ENCODE results near the gene ZAR1L.

The ZAR1L gene

DNA sequence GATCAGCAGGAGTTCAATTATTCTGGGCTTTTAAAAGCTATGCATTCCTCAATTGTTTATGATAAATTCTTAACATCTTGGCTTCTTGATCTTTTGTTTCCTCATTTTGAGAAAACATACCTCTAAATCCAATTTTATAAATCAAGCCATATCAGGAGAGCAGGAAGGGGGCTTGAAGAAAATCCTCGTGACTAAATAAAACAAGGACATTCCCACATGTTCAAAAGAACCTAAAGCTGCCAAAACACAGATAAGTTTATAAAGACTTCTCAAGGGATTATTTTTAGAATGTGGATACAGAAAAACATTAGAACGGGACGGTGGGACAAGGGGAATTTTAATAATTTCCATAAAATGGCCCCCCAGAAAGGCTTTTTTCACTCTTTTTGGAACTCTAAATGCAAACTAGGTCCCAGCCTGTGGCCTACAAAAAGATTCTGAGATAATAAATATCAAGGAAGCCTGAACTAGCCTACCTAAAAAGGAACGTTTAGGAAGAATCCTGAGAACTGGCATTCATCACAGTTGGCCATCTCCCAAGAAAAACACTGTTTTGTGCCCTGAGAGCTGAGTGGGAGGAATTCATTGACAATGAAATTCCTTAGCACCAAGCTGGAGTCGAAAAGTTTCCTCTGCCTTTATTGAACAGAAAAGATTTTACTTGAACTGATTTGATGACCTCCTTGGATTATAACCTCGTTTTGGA lies 30.1 kb downstream of the ZAR1L start:
- TF ChIP-seq, protein P1, sequence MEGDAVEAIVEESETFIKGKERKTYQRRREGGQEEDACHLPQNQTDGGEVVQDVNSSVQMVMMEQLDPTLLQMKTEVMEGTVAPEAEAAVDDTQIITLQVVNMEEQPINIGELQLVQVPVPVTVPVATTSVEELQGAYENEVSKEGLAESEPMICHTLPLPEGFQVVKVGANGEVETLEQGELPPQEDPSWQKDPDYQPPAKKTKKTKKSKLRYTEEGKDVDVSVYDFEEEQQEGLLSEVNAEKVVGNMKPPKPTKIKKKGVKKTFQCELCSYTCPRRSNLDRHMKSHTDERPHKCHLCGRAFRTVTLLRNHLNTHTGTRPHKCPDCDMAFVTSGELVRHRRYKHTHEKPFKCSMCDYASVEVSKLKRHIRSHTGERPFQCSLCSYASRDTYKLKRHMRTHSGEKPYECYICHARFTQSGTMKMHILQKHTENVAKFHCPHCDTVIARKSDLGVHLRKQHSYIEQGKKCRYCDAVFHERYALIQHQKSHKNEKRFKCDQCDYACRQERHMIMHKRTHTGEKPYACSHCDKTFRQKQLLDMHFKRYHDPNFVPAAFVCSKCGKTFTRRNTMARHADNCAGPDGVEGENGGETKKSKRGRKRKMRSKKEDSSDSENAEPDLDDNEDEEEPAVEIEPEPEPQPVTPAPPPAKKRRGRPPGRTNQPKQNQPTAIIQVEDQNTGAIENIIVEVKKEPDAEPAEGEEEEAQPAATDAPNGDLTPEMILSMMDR (IDR thresholded peaks at IDR 0.05; ENCODE audit: low read depth, low read length), result no peak
- H3K4me3 ChIP-seq (ENCODE audit: low read depth, low read length), result no peak overlapping the region
- peak; percentile 85 for DNase-seq (ENCODE audit: low read depth, low spot score)
- in situ Hi-C loops (cut with HindIII; ENCODE audit: low sequenced_read_pairs), result no loop called here

DNA sequence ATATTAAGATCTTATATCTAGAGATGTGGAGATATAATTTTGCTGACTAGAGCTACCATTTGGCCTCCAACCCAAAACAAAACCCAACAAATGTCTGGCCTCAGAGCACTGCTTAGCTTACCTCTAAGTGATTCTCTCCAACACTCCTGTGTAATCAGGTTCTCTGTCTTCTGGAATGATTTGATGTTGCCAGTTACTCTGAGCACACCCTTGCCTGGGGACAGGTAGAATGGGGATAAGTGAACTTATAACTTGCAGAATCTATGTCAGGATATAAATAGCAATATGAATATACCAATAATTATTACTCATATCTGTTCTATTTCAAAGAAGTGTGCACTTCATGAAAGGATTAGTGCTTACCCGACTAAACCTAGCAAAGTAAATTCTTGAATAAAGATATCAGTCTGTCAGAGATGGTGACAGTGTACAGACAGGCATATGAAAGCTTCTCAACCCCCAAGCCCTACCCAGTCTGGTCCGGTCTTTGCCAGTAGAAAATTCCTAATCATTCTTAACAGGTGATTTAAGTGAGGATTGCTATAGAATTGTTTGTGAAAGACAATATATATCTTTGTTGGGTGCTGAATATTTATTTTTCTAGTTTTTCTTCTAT lies 33.0 kb downstream of the ZAR1L start:
- DNase-seq (ENCODE audit: low read depth, low spot score), result no peak
- H3K4me3 ChIP-seq (ENCODE audit: low read depth, low read length), result no peak overlapping the region
- TF ChIP-seq, protein P1 (IDR thresholded peaks at IDR 0.05; ENCODE audit: low read depth, low read length), result no peak
- in situ Hi-C loops (cut with HindIII; ENCODE audit: low sequenced_read_pairs), result no loop called here

DNA sequence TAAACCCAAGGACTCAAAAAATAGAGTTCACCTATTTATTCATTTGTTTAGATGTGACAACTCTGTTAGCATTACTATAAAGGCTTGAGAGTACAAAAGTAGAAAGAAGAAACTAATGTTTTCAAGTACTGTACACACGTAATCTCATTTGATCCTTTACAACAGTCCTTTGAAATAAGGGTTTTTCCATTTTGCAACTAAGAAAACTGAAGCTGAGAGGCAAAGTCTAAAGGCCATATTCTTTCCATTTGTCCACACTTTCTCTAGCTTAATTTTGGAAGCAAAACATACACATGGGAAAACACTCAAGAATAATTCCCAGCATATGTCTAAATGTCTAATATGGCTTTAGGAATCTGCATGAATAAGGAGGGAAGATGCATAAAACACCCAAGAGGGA lies 34.1 kb downstream of the ZAR1L start:
- no peak overlapping the region for H3K4me3 ChIP-seq (ENCODE audit: low read depth, low read length)
- no peak for DNase-seq (ENCODE audit: low read depth, low spot score)
- TF ChIP-seq, protein P1 (IDR thresholded peaks at IDR 0.05; ENCODE audit: low read depth, low read length), result no peak
- in situ Hi-C loops (cut with HindIII; ENCODE audit: low sequenced_read_pairs), result no loop called here

DNA sequence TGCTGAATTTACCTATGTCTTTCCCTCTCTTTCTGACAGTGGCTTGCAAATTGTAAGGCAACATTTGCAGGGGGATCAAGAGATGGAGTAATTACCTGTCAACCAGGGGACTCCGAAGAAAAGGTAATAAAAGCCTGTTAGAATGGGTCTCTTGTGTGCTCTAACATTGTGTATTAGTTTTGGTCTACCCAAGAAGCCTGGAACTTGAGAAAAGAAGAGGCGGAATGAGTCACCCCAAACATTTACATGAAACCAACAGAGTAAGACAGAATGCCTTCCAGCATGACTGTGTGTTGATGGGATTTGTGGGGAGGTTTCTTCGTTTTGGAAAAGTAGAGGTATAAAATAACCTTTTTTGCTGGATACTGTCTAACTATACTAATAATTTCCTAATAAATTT lies 36.7 kb downstream of the ZAR1L start:
- in situ Hi-C loops (cut with HindIII; ENCODE audit: low sequenced_read_pairs), result no loop called here
- TF ChIP-seq, protein P1 (IDR thresholded peaks at IDR 0.05; ENCODE audit: low read depth, low read length), result no peak
- H3K4me3 ChIP-seq (ENCODE audit: low read depth, low read length), result no peak overlapping the region
- DNase-seq (ENCODE audit: low read depth, low spot score), result peak; percentile 60

DNA sequence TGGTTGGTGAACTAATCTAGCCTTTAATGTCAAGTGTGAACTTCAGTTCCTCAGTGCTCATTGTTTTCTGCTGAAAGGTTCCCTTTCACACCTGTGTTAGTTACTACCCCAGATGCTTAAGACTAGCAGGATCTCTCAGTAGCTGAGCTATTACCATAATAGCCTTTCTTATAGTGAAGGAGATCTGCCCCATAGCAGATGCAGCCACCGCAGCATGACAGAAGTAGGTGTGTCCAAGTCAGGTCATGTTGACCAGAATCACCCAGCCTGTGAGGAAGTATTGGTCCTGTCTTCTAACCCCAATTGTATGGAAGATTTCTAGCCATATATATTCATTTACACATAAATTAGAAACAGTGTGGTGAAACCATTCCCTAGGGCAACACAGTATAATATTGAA lies 37.3 kb downstream of the ZAR1L start:
- TF ChIP-seq, protein P1 (IDR thresholded peaks at IDR 0.05; ENCODE audit: low read depth, low read length), result no peak
- no peak overlapping the region for H3K4me3 ChIP-seq (ENCODE audit: low read depth, low read length)
- in situ Hi-C loops (cut with HindIII; ENCODE audit: low sequenced_read_pairs), result no loop called here
- DNase-seq (ENCODE audit: low read depth, low spot score), result no peak

DNA sequence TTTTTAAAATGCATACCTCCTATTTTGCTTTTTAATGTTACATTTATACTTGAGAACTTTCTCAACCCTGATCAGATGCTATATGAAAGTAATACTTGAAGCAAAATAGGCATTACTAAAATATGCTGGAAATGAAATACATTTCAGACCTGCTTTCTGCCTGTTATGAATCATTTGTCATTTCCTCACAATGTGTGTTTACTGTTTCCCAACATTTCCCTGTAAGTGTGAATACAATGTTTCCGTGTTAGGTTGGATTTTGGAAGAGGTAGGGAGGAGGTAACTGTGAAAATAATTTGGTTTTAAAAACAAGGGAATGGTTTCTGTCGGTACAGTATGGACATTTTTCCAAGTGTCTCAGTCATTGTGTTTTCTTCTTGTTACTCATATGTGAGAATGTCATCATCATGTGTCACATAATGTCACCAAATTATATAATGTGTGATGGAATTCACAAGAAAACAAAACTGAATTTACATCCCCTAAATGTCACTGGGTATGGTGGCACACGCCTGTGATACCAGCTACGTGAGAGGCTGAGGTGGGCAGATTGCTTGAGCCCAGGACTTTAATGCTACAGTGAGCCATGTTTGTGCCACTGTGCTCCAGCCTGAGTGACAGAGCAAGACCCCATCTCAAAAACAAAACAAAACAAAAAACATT lies 43.0 kb downstream of the ZAR1L start:
- H3K4me3 ChIP-seq (ENCODE audit: low read depth, low read length), result no peak overlapping the region
- DNase-seq (ENCODE audit: low read depth, low spot score), result no peak
- TF ChIP-seq, protein P1 (IDR thresholded peaks at IDR 0.05; ENCODE audit: low read depth, low read length), result no peak
- in situ Hi-C loops (cut with HindIII; ENCODE audit: low sequenced_read_pairs), result no loop called here
